Neuronal stem cell (in vitro differentiated cells): ENCODE results near the gene SMIM44.
A peak's percentile ranks its signal among the peaks of the same experiment; 100 is the strongest.

Source experiments
- DNase-seq: peaks from one replicate; pipeline ENCODE4 v3.0.0-alpha.2; 2013; ENCODE audit warnings: low spot score
- H2AFZ ChIP-seq: one replicate; pipeline ENCODE4 v1.6.1; 2013; ENCODE audit warnings: mild to moderate bottlenecking, low read length, inconsistent platforms
- H2AK5ac ChIP-seq: 2 replicates; pipeline ENCODE4 v1.6.1; 2013; ENCODE audit warnings: low read depth, mild to moderate bottlenecking, inconsistent platforms, low read length, moderate library complexity, mixed read lengths
- H2BK120ac ChIP-seq: 2 replicates; pipeline ENCODE4 v1.6.1; 2013; ENCODE audit warnings: low read depth, mild to moderate bottlenecking, inconsistent platforms, low read length, moderate library complexity, mixed read lengths
- H2BK12ac ChIP-seq: one replicate; pipeline ENCODE4 v1.6.1; 2013; ENCODE audit warnings: low read length, inconsistent platforms
- H2BK15ac ChIP-seq: 2 replicates; pipeline ENCODE4 v1.6.1; 2013; ENCODE audit warnings: mild to moderate bottlenecking, low read length, inconsistent platforms, mixed read lengths
- H2BK5ac ChIP-seq: one replicate; pipeline ENCODE4 v1.6.1; 2013; ENCODE audit warnings: inconsistent platforms, mild to moderate bottlenecking, low read length, moderate library complexity
- H3K14ac ChIP-seq: one replicate; pipeline ENCODE4 v1.6.1; 2013; ENCODE audit warnings: low read length, inconsistent platforms
- H3K18ac ChIP-seq: 2 replicates; pipeline ENCODE4 v1.6.1; 2013; ENCODE audit warnings: low read length, inconsistent platforms
- H3K23ac ChIP-seq: 2 replicates; pipeline ENCODE4 v1.6.1; 2013; ENCODE audit warnings: low read depth, mild to moderate bottlenecking, mixed read lengths, low read length, inconsistent platforms; ENCODE audit not compliant: poor library complexity
- H3K27ac ChIP-seq: replicated peaks from 3 replicates; pipeline ENCODE4 v1.5.1; 2013; ENCODE audit warnings: low read length, inconsistent platforms
- H3K27me3 ChIP-seq, 3 experiments: 2 replicates each; pipeline ENCODE4 v1.6.1; 2013; ENCODE audit warnings: low read length in 3 of 3, mild to moderate bottlenecking in 2 of 3, inconsistent platforms in 1 of 3, low read depth in 1 of 3, mixed read lengths in 1 of 3, moderate library complexity in 1 of 3; ENCODE audit not compliant: control insufficient read depth in 3 of 3, insufficient read depth in 3 of 3
- H3K36me3 ChIP-seq, 2 donors: replicated peaks in 1 of 2; 2 replicates each; pipeline ENCODE4 v1.6.1; 2013; ENCODE audit warnings: low read length in 2 of 2; ENCODE audit not compliant: control insufficient read depth in 2 of 2, insufficient read depth in 2 of 2
- H3K4ac ChIP-seq: 2 replicates; pipeline ENCODE4 v1.6.1; 2013; ENCODE audit warnings: inconsistent platforms, mild to moderate bottlenecking, low read length, moderate library complexity
- H3K4me1 ChIP-seq, 2 donors: 1 replicate in 1 of 2; 2 replicates in 1 of 2; pipeline ENCODE4 v1.6.1; 2013; ENCODE audit warnings: low read length in 2 of 2, low read depth in 1 of 2; ENCODE audit not compliant: control insufficient read depth in 2 of 2, insufficient read depth in 1 of 2
- H3K4me2 ChIP-seq: one replicate; pipeline ENCODE4 v1.6.1; 2013; ENCODE audit warnings: mild to moderate bottlenecking, low read length, inconsistent platforms; ENCODE audit not compliant: insufficient read depth, poor library complexity, severe bottlenecking
- H3K4me3 ChIP-seq, 2 donors: 2 replicates each; pipeline ENCODE4 v1.5.1; 2013; ENCODE audit warnings: low read length in 2 of 2, mild to moderate bottlenecking in 2 of 2, inconsistent platforms in 1 of 2, moderate library complexity in 1 of 2
- H3K79me1 ChIP-seq: one replicate; pipeline ENCODE4 v1.6.1; 2013; ENCODE audit warnings: low read depth, mild to moderate bottlenecking, inconsistent platforms, low read length, moderate library complexity
- H3K9ac ChIP-seq: one replicate; pipeline ENCODE4 v1.6.1; 2013; ENCODE audit warnings: mild to moderate bottlenecking, low read depth, low read length, inconsistent platforms; ENCODE audit not compliant: poor library complexity
- H3K9me3 ChIP-seq, 2 donors: replicated peaks in 1 of 2; 2 replicates each; pipeline versions ENCODE3 to v1.6.1; 2013; ENCODE audit warnings: low read length in 2 of 2, mild to moderate bottlenecking in 2 of 2, inconsistent platforms in 1 of 2, low read depth in 1 of 2, mixed read lengths in 1 of 2, moderate library complexity in 1 of 2; ENCODE audit not compliant: control insufficient read depth in 2 of 2, insufficient read depth in 1 of 2
- H4K8ac ChIP-seq: one replicate; pipeline ENCODE4 v1.6.1; 2013; ENCODE audit warnings: low read depth, mild to moderate bottlenecking, inconsistent platforms, low read length, moderate library complexity
- H4K91ac ChIP-seq: one replicate; pipeline ENCODE4 v1.6.1; 2013; ENCODE audit warnings: low read length, low read depth, mild to moderate bottlenecking, inconsistent platforms; ENCODE audit not compliant: poor library complexity
- WGBS, 2 donors: extraction: QIAGEN DNeasy Blood & Tissue Kit; methylation state at CpG; one replicate each; pipeline ENCODE4 v1.1.7; 2013; ENCODE audit warnings: missing lambda C conversion rate in 2 of 2, mixed read lengths in 1 of 2; ENCODE audit not compliant: insufficient read length in 2 of 2, insufficient replicate concordance in 1 of 2; ENCODE audit errors: extremely low coverage in 2 of 2; 5-methylcytosine and 5-hydroxymethylcytosine counted together

Gene SMIM44

DNA sequence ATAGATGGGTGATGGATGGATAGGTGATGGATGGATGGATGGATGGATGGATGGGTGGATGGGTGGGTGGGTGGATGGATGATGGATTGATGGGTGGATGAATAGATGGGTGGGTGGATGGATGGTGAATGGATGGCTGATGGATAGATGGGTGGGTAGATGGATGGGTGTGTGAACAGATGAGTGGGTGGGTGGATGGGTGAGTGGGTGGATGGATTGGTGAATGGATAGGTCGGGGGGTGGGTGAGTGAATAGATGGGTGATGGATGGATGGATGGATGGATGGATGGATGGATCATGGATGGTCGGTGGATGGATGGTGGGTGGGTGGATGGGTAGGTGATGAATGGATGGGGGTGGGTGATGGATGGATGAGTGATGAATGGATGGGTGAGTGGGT lies 6.4 kb downstream of the SMIM44 start:
- H3K4ac ChIP-seq, result no peak overlapping the region
- no peak overlapping the region for H2BK12ac ChIP-seq
- H3K27me3 ChIP-seq, result peaks cover 0 to 28% (median 4%) of the 10 kb centered on the region in 3 experiments
- no CpG with 5 or more reads among the region's 2 CpGs for WGBS, 2 donors
- H2AK5ac ChIP-seq, result no peak overlapping the region
- H3K4me2 ChIP-seq, result no peak overlapping the region
- H2BK5ac ChIP-seq, result no peak overlapping the region
- H3K4me3 ChIP-seq, result no peak overlapping the region
- H4K91ac ChIP-seq, result no peak overlapping the region
- H4K8ac ChIP-seq, result no peak overlapping the region
- DNase-seq, result no peak
- no peak overlapping the region for H3K23ac ChIP-seq
- H3K9me3 ChIP-seq, result peaks cover 0 to 1% of the 10 kb centered on the region in 2 donors
- H3K9ac ChIP-seq, result no peak overlapping the region
- no peak overlapping the region for H3K18ac ChIP-seq
- H3K4me1 ChIP-seq, result peaks cover 2 to 5% of the 10 kb centered on the region in 2 donors
- H3K79me1 ChIP-seq, result no peaks in the 10 kb centered on the region
- no peak overlapping the region for H2BK120ac ChIP-seq
- H2BK15ac ChIP-seq, result no peak overlapping the region
- H3K27ac ChIP-seq, result no peak overlapping the region
- H3K36me3 ChIP-seq, result no peaks in the 10 kb centered on the region
- no peak overlapping the region for H3K14ac ChIP-seq
- no peak overlapping the region for H2AFZ ChIP-seq

GRCh38 chr19:3475449-3475848 lies 7.8 kb downstream of the SMIM44 start:
- no peak overlapping the region for H2BK12ac ChIP-seq
- H3K4ac ChIP-seq, result no peak overlapping the region
- no peak overlapping the region for H4K8ac ChIP-seq
- H3K4me1 ChIP-seq, result peaks cover 0 to under 1% of the 10 kb centered on the region in 2 donors
- H3K27me3 ChIP-seq, result peaks cover 0 to 18% (median 4%) of the 10 kb centered on the region in 3 experiments
- no peak overlapping the region for H2BK5ac ChIP-seq
- no peak overlapping the region for H2AK5ac ChIP-seq
- no peak overlapping the region for H3K27ac ChIP-seq
- H4K91ac ChIP-seq, result no peak overlapping the region
- H3K18ac ChIP-seq, result no peak overlapping the region
- no peak overlapping the region for H2BK15ac ChIP-seq
- no peak for DNase-seq
- no peak overlapping the region for H3K23ac ChIP-seq
- no peaks in the 10 kb centered on the region for H3K36me3 ChIP-seq
- no peak overlapping the region for H3K4me2 ChIP-seq
- H3K4me3 ChIP-seq, result no peak overlapping the region
- WGBS, 2 donors, result 100% methylated on average over 3 of the region's 4 CpGs; no CpG with 5 or more reads in 1 of the 2 donors
- H3K9ac ChIP-seq, result no peak overlapping the region
- peaks cover 0 to 2% of the 10 kb centered on the region in 2 donors for H3K9me3 ChIP-seq
- no peak overlapping the region for H2BK120ac ChIP-seq
- no peak overlapping the region for H3K14ac ChIP-seq
- no peaks in the 10 kb centered on the region for H3K79me1 ChIP-seq
- no peak overlapping the region for H2AFZ ChIP-seq

GRCh38 chr19:3474614-3475013 lies 8.6 kb downstream of the SMIM44 start:
- no peak for DNase-seq
- no peaks in the 10 kb centered on the region for H3K4me1 ChIP-seq
- H3K4ac ChIP-seq, result no peak overlapping the region
- peak overlapping the region; percentile 61 for H3K23ac ChIP-seq
- no peak overlapping the region for H3K4me3 ChIP-seq
- H3K14ac ChIP-seq, result no peak overlapping the region
- no CpG with 5 or more reads among the region's 2 CpGs for WGBS, 2 donors
- no peak overlapping the region for H2BK12ac ChIP-seq
- no peak overlapping the region for H4K91ac ChIP-seq
- H2AK5ac ChIP-seq, result peak overlapping the region; percentile 37
- H3K9me3 ChIP-seq, result peaks cover 0 to 2% of the 10 kb centered on the region in 2 donors
- no peak overlapping the region for H2AFZ ChIP-seq
- no peak overlapping the region for H2BK5ac ChIP-seq
- H4K8ac ChIP-seq, result no peak overlapping the region
- H3K18ac ChIP-seq, result no peak overlapping the region
- H3K27me3 ChIP-seq, result peaks cover 0 to 24% (median 6%) of the 10 kb centered on the region in 3 experiments
- H3K27ac ChIP-seq, result no peak overlapping the region
- H3K79me1 ChIP-seq, result no peaks in the 10 kb centered on the region
- H3K36me3 ChIP-seq, result no peaks in the 10 kb centered on the region
- no peak overlapping the region for H3K4me2 ChIP-seq
- no peak overlapping the region for H2BK15ac ChIP-seq
- no peak overlapping the region for H3K9ac ChIP-seq
- H2BK120ac ChIP-seq, result no peak overlapping the region

DNA sequence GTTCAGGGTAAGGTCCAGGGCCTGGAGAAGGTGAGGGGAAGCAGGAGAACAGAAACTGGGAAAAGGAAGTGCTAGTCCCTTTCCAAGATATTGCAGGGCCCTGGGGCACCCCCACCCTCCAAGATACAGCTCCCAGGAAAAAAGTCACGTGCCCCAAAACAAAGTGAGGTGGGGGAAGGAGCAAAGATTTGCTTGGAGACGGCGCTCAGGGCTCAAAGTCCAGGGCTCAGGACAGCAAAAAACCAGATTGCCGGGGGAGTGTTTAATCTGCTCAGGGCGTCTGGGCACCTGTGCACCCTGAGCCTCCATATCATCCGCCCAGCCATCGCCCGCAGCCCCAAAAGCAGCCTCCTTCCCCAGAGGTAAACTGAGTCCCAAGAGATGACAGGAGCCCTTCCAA lies 9.2 kb downstream of the SMIM44 start:
- Histone ChIP-seq H2AK5ac (peak overlapping the region; percentile 37), H2BK120ac (no peak overlapping the region), H2BK5ac (no peak overlapping the region), H4K91ac (no peak overlapping the region), H4K8ac (no peak overlapping the region), H3K27ac (no peak overlapping the region), H3K4me1 (no peaks in the 10 kb centered on the region), H3K4me3 (no peak overlapping the region), H3K14ac (no peak overlapping the region), H3K4ac (no peak overlapping the region), H3K9me3 (peaks cover 0 to 6% of the 10 kb centered on the region in 2 donors), H3K27me3 (peaks cover 0 to 24% (median 9%) of the 10 kb centered on the region in 3 experiments), H3K36me3 (no peaks in the 10 kb centered on the region), H3K23ac (peak overlapping the region; percentile 61), H2BK15ac (no peak overlapping the region), H3K9ac (no peak overlapping the region), H2AFZ (no peak overlapping the region), H3K18ac (no peak overlapping the region), H2BK12ac (no peak overlapping the region), H3K79me1 (no peaks in the 10 kb centered on the region), H3K4me2 (no peak overlapping the region)
- DNase-seq, result no peak
- no CpG with 5 or more reads among the region's 8 CpGs for WGBS, 2 donors
